Gastroesophageal sphincter (tissue), 4 donors: ENCODE measurements around the gene ERBB4. TPM values are rescaled to one million over a fixed set of nuclear protein-coding genes. Genes with fewer than 3 reads are reported as not detected.
"Not testable (repeated sequence)": the region's sequence is repeated elsewhere in the genome, so short reads cannot be mapped to it uniquely, and the experiment has no call there.

Experiments used
- ATAC-seq: fragments of 150-250 bp; one replicate; pipeline ENCODE4 v1.9.1; 2016; ENCODE audit warnings: mild to moderate bottlenecking, moderate library complexity
- H3K27ac ChIP-seq, 4 donors: fragments of 200-600 bp; sonication (generic) in 3 of 4; 1 replicate in 3 of 4; 2 replicates in 1 of 4; pipeline ENCODE4 v1.5.1; 2016 to 2019
- H3K27me3 ChIP-seq: fragments of 200-600 bp; sonication (generic); one replicate; pipeline ENCODE4 v1.5.1; 2019
- H3K36me3 ChIP-seq, 2 donors: fragments of 200-600 bp; sonication (generic); one replicate each; pipeline ENCODE4 v1.5.1; 2019; ENCODE audit warnings: control low read depth in 1 of 2
- H3K4me1 ChIP-seq, 3 donors: fragments of 200-600 bp; sonication (generic); 1 replicate in 2 of 3; 2 replicates in 1 of 3; pipeline ENCODE4 v1.5.1; 2016 to 2019; ENCODE audit warnings: control low read depth in 2 of 3
- H3K4me3 ChIP-seq, 2 donors: fragments of 200-600 bp; sonication (generic); one replicate each; pipeline ENCODE4 v1.5.1; 2019; ENCODE audit warnings: mild to moderate bottlenecking in 1 of 2, moderate library complexity in 1 of 2
- H3K9me3 ChIP-seq, 3 donors: fragments of 200-600 bp; sonication (generic); one replicate each; pipeline ENCODE4 v1.5.1; 2017 to 2019; ENCODE audit warnings: control low read depth in 2 of 3
- CTCF ChIP-seq, 4 experiments: fragments of 200-600 bp in 2 of 4; fragments of 450-650 bp in 2 of 4; sonication (generic) in 1 of 4; IDR thresholded peaks; one replicate each; pipeline ENCODE4 v1.5.1; 2017 to 2019; ENCODE audit warnings: antibody characterized with exemption in 4 of 4, mild to moderate bottlenecking in 2 of 4, moderate library complexity in 2 of 4
- EP300 ChIP-seq: sonication (generic); formaldehyde crosslinking; IDR thresholded peaks from one replicate; pipeline ENCODE4 v1.6.1; 2017; ENCODE audit warnings: antibody characterized with exemption, mild to moderate bottlenecking
- POLR2A ChIP-seq, 2 donors: fragments of 450-650 bp; IDR thresholded peaks; one replicate each; pipeline ENCODE4 v1.6.1; 2017; ENCODE audit warnings: antibody characterized with exemption in 2 of 2, mild to moderate bottlenecking in 2 of 2, moderate library complexity in 1 of 2
- POLR2AphosphoS5 ChIP-seq: sonication (generic); formaldehyde crosslinking; IDR thresholded peaks from one replicate; pipeline ENCODE4 v1.6.1; 2017; ENCODE audit warnings: antibody characterized with exemption
- WGBS, 2 donors: methylation state at CpG; one replicate each; pipeline ENCODE4 v1.1.5; 2018; ENCODE audit warnings: low coverage in 1 of 2; 5-methylcytosine and 5-hydroxymethylcytosine counted together
- total RNA-seq, 4 donors: library from RNA; depleted of rRNA; stranded (reverse); fragments of >200 nt; gene quantifications; one replicate each; pipeline ENCODE4 v1.1.0, GENCODE V29; 2016

The ERBB4 gene
- total RNA-seq, 4 donors from 2014 or later: 0.16 to 0.92 (median 0.50) TPM

- WGBS, 2 donors: 88 to 94% methylated on average over 2 of the region's 2 CpGs
Observed at GRCh38 chr2:212488611-212489010, 50.0 kb downstream of the ERBB4 start.

GRCh38 chr2:212484563-212485080, 54.0 kb downstream of the ERBB4 start:
- Histone ChIP-seq H3K27ac (no peak overlapping the region), H3K27me3 (no peaks in the 10 kb centered on the region), H3K4me3 (no peak overlapping the region), H3K4me1 (no peaks in the 10 kb centered on the region), H3K36me3 (no peaks in the 10 kb centered on the region), H3K9me3 (no peaks in the 10 kb centered on the region)
- TF ChIP-seq CTCF (IDR thresholded peaks at IDR 0.05) (no peak), EP300 (no peak), POLR2A (IDR thresholded peaks at IDR 0.05) (no peak), POLR2AphosphoS5 (no peak)
- WGBS, 2 donors: 51 to 56% methylated on average over 4 of the region's 4 CpGs
- ATAC-seq: no peak

More at GRCh38 chr2:212488611-212489010, 50.0 kb downstream of the ERBB4 start:
- Histone ChIP-seq H3K4me3 (no peak overlapping the region), H3K4me1 (no peaks in the 10 kb centered on the region), H3K27ac (no peak overlapping the region), H3K36me3 (no peaks in the 10 kb centered on the region), H3K27me3 (no peaks in the 10 kb centered on the region), H3K9me3 (no peaks in the 10 kb centered on the region)
- no peak for ATAC-seq
- TF ChIP-seq POLR2A (IDR thresholded peaks at IDR 0.05): no peak
- no peak for TF ChIP-seq EP300
- TF ChIP-seq POLR2AphosphoS5: no peak
- no peak for TF ChIP-seq CTCF (IDR thresholded peaks at IDR 0.05)

- no peak overlapping the region for H3K27ac ChIP-seq
- WGBS, 2 donors: 71 to 83% methylated on average over 1 of the region's 1 CpG
- H3K27me3 ChIP-seq: no peaks in the 10 kb centered on the region
- ATAC-seq: no peak
- no peaks in the 10 kb centered on the region for H3K4me1 ChIP-seq
- no peak for TF ChIP-seq CTCF (IDR thresholded peaks at IDR 0.05)
- TF ChIP-seq EP300: no peak
- TF ChIP-seq POLR2A (IDR thresholded peaks at IDR 0.05): no peak
- H3K9me3 ChIP-seq: no peaks in the 10 kb centered on the region
- no peak overlapping the region for H3K4me3 ChIP-seq
- H3K36me3 ChIP-seq: no peaks in the 10 kb centered on the region
Observed at GRCh38 chr2:212480447-212480846, 58.2 kb downstream of the ERBB4 start.

GRCh38 chr2:212477571-212477970, 61.0 kb downstream of the ERBB4 start:
- TF ChIP-seq POLR2A (IDR thresholded peaks at IDR 0.05) (no peak), EP300 (no peak), POLR2AphosphoS5 (no peak), CTCF (IDR thresholded peaks at IDR 0.05) (no peak)
- no peak for ATAC-seq
- WGBS, 2 donors: 83 to 84% methylated on average over 2 of the region's 2 CpGs

GRCh38 chr2:212473211-212473610, 65.4 kb downstream of the ERBB4 start:
- Histone ChIP-seq H3K36me3 (no peaks in the 10 kb centered on the region), H3K9me3 (no peaks in the 10 kb centered on the region), H3K27me3 (no peaks in the 10 kb centered on the region), H3K4me1 (no peaks in the 10 kb centered on the region), H3K27ac (no peak overlapping the region), H3K4me3 (no peak overlapping the region)
- no peak for TF ChIP-seq POLR2A (IDR thresholded peaks at IDR 0.05)
- TF ChIP-seq EP300: no peak
- no peak for TF ChIP-seq POLR2AphosphoS5
- TF ChIP-seq CTCF (IDR thresholded peaks at IDR 0.05): no peak
- 82 to 83% methylated on average over 1 of the region's 1 CpG for WGBS, 2 donors
- ATAC-seq: no peak

More at GRCh38 chr2:212477571-212477970, 61.0 kb downstream of the ERBB4 start:
- H3K4me1 ChIP-seq: no peaks in the 10 kb centered on the region
- no peak overlapping the region for H3K4me3 ChIP-seq
- H3K9me3 ChIP-seq: no peaks in the 10 kb centered on the region
- no peak overlapping the region for H3K27ac ChIP-seq
- no peaks in the 10 kb centered on the region for H3K36me3 ChIP-seq
- H3K27me3 ChIP-seq: no peaks in the 10 kb centered on the region

GRCh38 chr2:212467551-212467950, 71.1 kb downstream of the ERBB4 start:
- H3K36me3 ChIP-seq, H3K4me3 ChIP-seq, H3K9me3 ChIP-seq, H3K4me1 ChIP-seq, ATAC-seq, H3K27me3 ChIP-seq, H3K27ac ChIP-seq: not testable (repeated sequence)
- WGBS, 2 donors: 83% methylated on average over 1 of the region's 2 CpGs; no CpG with 5 or more reads in 1 of the 2 donors
